HCT116 (cell line): ENCODE results near the gene FLNB. TPM values are rescaled to one million over a fixed set of nuclear protein-coding genes. Genes with fewer than 3 reads are reported as not detected.

ENCODE experiments used
- ATAC-seq: fragments of 200-7000 bp; cut with Tn5 transposase; 2 replicates; pipeline ENCODE4 v1.9.1; 2020; ENCODE audit warnings: mild to moderate bottlenecking, moderate library complexity
- BruUV-seq: library from RNA; stranded (reverse); fragments of 400-500 nt; replicated peaks from 2 replicates; lab custom pipeline; 2021; lab: Mats Ljungman, UMichigan
- CTCF ChIA-PET: fragments of 300-600 bp; sonication (Branson Sonifier 250); formaldehyde crosslinking; loops from one replicate; lab custom pipeline; 2021; ENCODE audit warnings: antibody characterized with exemption; lab: Charles Lee
- POLR2A ChIA-PET: fragments of 300-600, 350-600 bp; sonication (Branson Sonifier 250); formaldehyde crosslinking; loops from one replicate; lab custom pipeline; 2021; ENCODE audit warnings: antibody characterized with exemption; lab: Charles Lee
- RAD21 ChIA-PET, 2 experiments: fragments of 300-600 bp; sonication (Branson Sonifier 250); formaldehyde crosslinking; loops; one replicate each; lab custom pipeline; 2023; ENCODE audit warnings: low total read pairs in 2 of 2; ENCODE audit not compliant: uncharacterized antibody in 2 of 2, unreplicated experiment in 2 of 2, low non-redundant PET in 1 of 2; lab: Charles Lee
- DNase-seq: peaks from one replicate; pipeline ENCODE4 v3.0.0-alpha.2; 2010; ENCODE audit warnings: low read depth, low spot score
- H2AFZ ChIP-seq: fragments of 200-600 bp; shearing (Covaris generic), sonication (generic); 2 replicates; pipeline ENCODE4 v1.6.1; 2017; ENCODE audit warnings: low read depth, mixed run types, mixed read lengths, antibody characterized with exemption, low read length; ENCODE audit not compliant: poor library complexity, severe bottlenecking
- H3K27ac ChIP-seq: 2 replicates; pipeline ENCODE4 v1.5.1; 2012; ENCODE audit warnings: low read depth, low read length
- H3K27me3 ChIP-seq: fragments of 200-600 bp; sonication (generic); 2 replicates; pipeline ENCODE4 v1.6.1; 2016; ENCODE audit warnings: mixed run types, low read length, mixed read lengths; ENCODE audit not compliant: insufficient read depth
- H3K36me3 ChIP-seq, 2 experiments: fragments of 200-500 bp in 1 of 2; fragments of 200-600 bp in 1 of 2; sonication (Bioruptor generic) in 1 of 2; sonication (generic) in 1 of 2; 2 replicates each; pipeline versions ENCODE4 v1.5.1 to v1.6.1; 2014 to 2016; ENCODE audit warnings: low read length in 2 of 2, inconsistent platforms in 1 of 2, mixed read lengths in 1 of 2, mixed run types in 1 of 2; ENCODE audit not compliant: insufficient read depth in 2 of 2, control insufficient read depth in 1 of 2
- H3K4me1 ChIP-seq, 2 experiments: fragments of 200-600 bp in 1 of 2; sonication (generic) in 1 of 2; 2 replicates each; pipeline versions ENCODE4 v1.5.1 to v1.6.1; 2012 to 2017; ENCODE audit warnings: low read length in 2 of 2, inconsistent platforms in 1 of 2, mild to moderate bottlenecking in 1 of 2, mixed read lengths in 1 of 2, mixed run types in 1 of 2, moderate library complexity in 1 of 2; ENCODE audit not compliant: insufficient read depth in 2 of 2, control insufficient read depth in 1 of 2
- H3K4me2 ChIP-seq: fragments of 200-600 bp; sonication (generic); 2 replicates; pipeline ENCODE4 v1.6.1; 2017; ENCODE audit warnings: mixed run types, low read length, mixed read lengths
- H3K4me3 ChIP-seq, 2 experiments: fragments of 200-600 bp in 1 of 2; sonication (generic) in 1 of 2; replicated peaks in 1 of 2; 2 replicates each; pipeline ENCODE4 v1.5.1; 2011 to 2016; ENCODE audit warnings: low read length in 2 of 2, control low read depth in 1 of 2, low read depth in 1 of 2, mild to moderate bottlenecking in 1 of 2, mixed read lengths in 1 of 2, mixed run types in 1 of 2
- H3K79me2 ChIP-seq: fragments of 200-600 bp; sonication (generic); 2 replicates; pipeline ENCODE4 v1.6.1; 2017; ENCODE audit warnings: mild to moderate bottlenecking, mixed run types, low read length, moderate library complexity, mixed read lengths; ENCODE audit not compliant: insufficient read depth
- H3K9ac ChIP-seq: fragments of 200-600 bp; sonication (generic); 2 replicates; pipeline ENCODE4 v1.6.1; 2016; ENCODE audit warnings: low read length, mixed read lengths
- H3K9me2 ChIP-seq: fragments of 200-600 bp; sonication (generic), shearing (Covaris generic); 2 replicates; pipeline ENCODE4 v1.6.1; 2017; ENCODE audit warnings: mixed run types, mild to moderate bottlenecking, moderate library complexity; ENCODE audit not compliant: insufficient read depth
- H3K9me3 ChIP-seq, 2 experiments: fragments of 200-500 bp in 1 of 2; fragments of 200-600 bp in 1 of 2; sonication (Bioruptor generic) in 1 of 2; sonication (generic) in 1 of 2; 2 replicates each; pipeline ENCODE4 v1.6.1; 2014 to 2017; ENCODE audit warnings: low read length in 2 of 2, mixed read lengths in 2 of 2, inconsistent platforms in 1 of 2, low read depth in 1 of 2, mild to moderate bottlenecking in 1 of 2, mixed run types in 1 of 2, moderate library complexity in 1 of 2; ENCODE audit not compliant: control insufficient read depth in 1 of 2, insufficient read depth in 1 of 2
- H4K20me1 ChIP-seq: fragments of 200-600 bp; sonication (generic), shearing (Covaris generic); 2 replicates; pipeline ENCODE4 v1.6.1; 2017; ENCODE audit warnings: mixed run types, mild to moderate bottlenecking, moderate library complexity; ENCODE audit not compliant: insufficient read depth
- ATF3 ChIP-seq: IDR thresholded peaks from 2 replicates; pipeline ENCODE4 v1.6.1; 2012
- CBX3 ChIP-seq: IDR thresholded peaks from 2 replicates; pipeline ENCODE4 v1.6.1; 2012; ENCODE audit warnings: low read depth
- EGR1 ChIP-seq: IDR thresholded peaks from 2 replicates; pipeline ENCODE4 v1.6.1; 2012; ENCODE audit warnings: low read depth
- EZH2phosphoT487 ChIP-seq: fragments of 200-600 bp; IDR thresholded peaks from 2 replicates; pipeline ENCODE4 v1.6.1; 2018; ENCODE audit warnings: antibody characterized with exemption, borderline replicate concordance
- FOSL1 ChIP-seq: IDR thresholded peaks from 2 replicates; pipeline ENCODE4 v1.6.1; 2012; ENCODE audit warnings: low read depth
- POLR2A ChIP-seq: IDR thresholded peaks from 2 replicates; pipeline ENCODE4 v1.7.0; 2011; ENCODE audit warnings: borderline replicate concordance; ENCODE audit not compliant: insufficient read depth, insufficient read length; ENCODE audit errors: extremely low read depth
- POLR2AphosphoS5 ChIP-seq: IDR thresholded peaks from 2 replicates; pipeline ENCODE4 v1.6.1; 2011; ENCODE audit warnings: mild to moderate bottlenecking, low read depth, low read length, moderate library complexity
- SIN3A ChIP-seq: IDR thresholded peaks from 2 replicates; pipeline ENCODE4 v1.6.1; 2012; ENCODE audit warnings: low read depth
- ZFX ChIP-seq: fragments of 450-650 bp; IDR thresholded peaks from 2 replicates; pipeline ENCODE4 v1.6.1; 2017
- intact Hi-C: fragments of 100-400 bp; cut with micrococcal nuclease; formaldehyde crosslinking; loops from 2 replicates; pipeline ENCODE4 v1.10.0; 2022
- total RNA-seq: library from RNA; stranded (reverse); gene quantifications from one replicate; pipeline ENCODE4 v1.2.1, GENCODE V29; 2021; ENCODE audit not compliant: unreplicated experiment

FLNB gene
- total RNA-seq, 1 experiment from 2014 or later = 116 TPM

- RAD21 ChIA-PET = no interaction called here
- Histone ChIP-seq H4K20me1 (no peaks in the 10 kb centered on the region; the same call in 1 of the 2 replicates), H2AFZ (no peak overlapping the region), H3K9me2 (no peaks in the 10 kb centered on the region), H3K79me2 (peaks cover 94% of the 10 kb centered on the region), H3K4me3 (no peak overlapping the region), H3K9ac (no peak overlapping the region), H3K9me3 (no peaks in the 10 kb centered on the region), H3K4me2 (no peak overlapping the region), H3K27me3 (no peaks in the 10 kb centered on the region), H3K4me1 (peaks cover 47 to 77% of the 10 kb centered on the region in 2 experiments), H3K36me3 (no peaks in the 10 kb centered on the region), H3K27ac (no peak overlapping the region)
- no TSS peak for BruUV-seq
- ATAC-seq (no peak), DNase-seq (no peak)
- CTCF ChIA-PET = no interaction called here
- intact Hi-C loops = no loop called here
- POLR2A ChIA-PET = interaction anchor here (1.1 kb wide), 1 partner anchor 10 kb away, joined by 3 read pairs; no protein-coding TSS in a partner anchor
- TF ChIP-seq CBX3 (no peak), ZFX (no peak), FOSL1 (no peak), POLR2AphosphoS5 (no peak), POLR2A (no peak)
These were observed 30.6 kb downstream of the FLNB start for GRCh38 chr3:58038675-58039292.

GRCh38 chr3:58039601-58040000, 31.4 kb downstream of the FLNB start:
- ChIA-PET POLR2A (interaction anchor here (1.4 kb wide), 1 partner anchor 13 kb away, joined by 3 read pairs; no protein-coding TSS in a partner anchor), RAD21 (no interaction called here), CTCF (no interaction called here)
- Histone ChIP-seq H3K27ac (no peak overlapping the region), H3K4me1 (peaks cover 50 to 81% of the 10 kb centered on the region in 2 experiments), H3K9ac (no peak overlapping the region), H3K9me3 (no peaks in the 10 kb centered on the region), H3K9me2 (no peaks in the 10 kb centered on the region), H3K27me3 (no peaks in the 10 kb centered on the region), H4K20me1 (no peaks in the 10 kb centered on the region; the same call in 1 of the 2 replicates), H3K79me2 (peaks cover 95% of the 10 kb centered on the region), H2AFZ (no peak overlapping the region), H3K4me3 (no peak overlapping the region), H3K4me2 (no peak overlapping the region), H3K36me3 (no peaks in the 10 kb centered on the region)
- DNase-seq (no peak), ATAC-seq (no peak)
- no peak for TF ChIP-seq POLR2AphosphoS5
- TF ChIP-seq ATF3 = no peak
- TF ChIP-seq SIN3A = no peak
- no peak for TF ChIP-seq EZH2phosphoT487
- TF ChIP-seq POLR2A = no peak
- TF ChIP-seq EGR1 = no peak
- no TSS peak for BruUV-seq
- intact Hi-C loops = no loop called here
